T-cell (primary cell): ENCODE data around the gene CCDC90B. TPM values are rescaled to one million over a fixed set of nuclear protein-coding genes. Genes with fewer than 3 reads are reported as not detected.

Experiments
- ATAC-seq, 4 experiments: fragments of 200-7000 bp in 3 of 4; fragments of 150-1000 bp in 1 of 4; cut with Tn5 transposase; replicated peaks in 1 of 4; 1 replicate in 3 of 4; 2 replicates in 1 of 4; pipeline ENCODE4 v1.10.0; 2021; ENCODE audit warnings: moderate library complexity in 3 of 4, mild to moderate bottlenecking in 2 of 4, moderate number of reproducible peaks in 1 of 4
- CTCF ChIA-PET, 2 donors: fragments of 300-600 bp; sonication (Branson Sonifier 250); formaldehyde crosslinking; loops; one replicate each; lab custom pipeline; 2022; ENCODE audit warnings: antibody characterized with exemption in 2 of 2; lab: Charles Lee
- POLR2A ChIA-PET, 2 donors: fragments of 300-600 bp; sonication (Branson Sonifier 250); formaldehyde crosslinking; loops; one replicate each; lab custom pipeline; 2022; ENCODE audit warnings: antibody characterized with exemption in 2 of 2; lab: Charles Lee
- DNase-seq, 35 experiments: peaks; one replicate each; pipeline versions ENCODE4 v3.0.0 to v3.0.0-alpha.2; 2013 to 2023
- H3K27ac ChIP-seq: one replicate; pipeline ENCODE4 v1.5.1; 2013; ENCODE audit warnings: low read length
- H3K27me3 ChIP-seq, 2 experiments: replicated peaks in 1 of 2; 1 replicate in 1 of 2; 2 replicates in 1 of 2; pipeline versions ENCODE4 v1.6.1 to v1.7.0; 2013; ENCODE audit warnings: low read length in 1 of 2, mixed read lengths in 1 of 2; ENCODE audit not compliant: control insufficient read depth in 2 of 2, insufficient read depth in 2 of 2; ENCODE audit errors: extremely low read depth in 1 of 2
- H3K36me3 ChIP-seq, 2 donors: 1 replicate in 1 of 2; 2 replicates in 1 of 2; pipeline versions ENCODE4 v1.6.1 to v1.7.0; 2013; ENCODE audit warnings: low read length in 1 of 2; ENCODE audit not compliant: control insufficient read depth in 2 of 2, insufficient read depth in 1 of 2; ENCODE audit errors: extremely low read depth in 1 of 2
- H3K4me1 ChIP-seq, 2 experiments: 1 replicate in 1 of 2; 2 replicates in 1 of 2; pipeline versions ENCODE4 v1.6.1 to v1.7.0; 2013; ENCODE audit warnings: low read length in 2 of 2, mixed read lengths in 1 of 2; ENCODE audit not compliant: insufficient read depth in 2 of 2, control insufficient read depth in 1 of 2; ENCODE audit errors: extremely low read depth in 1 of 2
- H3K4me3 ChIP-seq, 2 donors: 1 replicate in 1 of 2; 2 replicates in 1 of 2; pipeline versions ENCODE4 v1.5.1 to v1.7.0; 2013; ENCODE audit warnings: mild to moderate bottlenecking in 2 of 2, low read length in 1 of 2, moderate library complexity in 1 of 2; ENCODE audit not compliant: control insufficient read depth in 1 of 2; ENCODE audit errors: extremely low read depth in 1 of 2
- H3K9me3 ChIP-seq: 2 replicates; pipeline ENCODE4 v1.7.0; 2013
- H3K27ac Mint-ChIP-seq, 2 donors: one replicate each; pipeline ENCODE4 v1.8.0; 2020 to 2021; ENCODE audit warnings: mild to moderate bottlenecking in 2 of 2, mixed read lengths in 2 of 2
- H3K27me3 Mint-ChIP-seq, 2 donors: one replicate each; pipeline ENCODE4 v1.8.0; 2021 to 2022; ENCODE audit warnings: mixed read lengths in 2 of 2
- H3K36me3 Mint-ChIP-seq: one replicate; pipeline ENCODE4 v1.8.0; 2021; ENCODE audit warnings: mixed read lengths
- H3K4me1 Mint-ChIP-seq, 3 donors: one replicate each; pipeline ENCODE4 v1.8.0; 2020 to 2022; ENCODE audit warnings: mixed read lengths in 3 of 3, mild to moderate bottlenecking in 1 of 3
- H3K4me3 Mint-ChIP-seq, 3 donors: one replicate each; pipeline ENCODE4 v1.8.0; 2020 to 2022; ENCODE audit warnings: mild to moderate bottlenecking in 3 of 3, mixed read lengths in 3 of 3, moderate library complexity in 3 of 3
- H3K9me3 Mint-ChIP-seq, 3 donors: one replicate each; pipeline ENCODE4 v1.8.0; 2020 to 2022; ENCODE audit warnings: mixed read lengths in 3 of 3
- WGBS: methylation state at CpG from one replicate; pipeline ENCODE4 v1.1.5; 2013; ENCODE audit warnings: missing lambda C conversion rate; ENCODE audit not compliant: insufficient coverage; 5-methylcytosine and 5-hydroxymethylcytosine counted together
- total RNA-seq, 35 experiments: library from RNA in 6 of 35; stranded (reverse) in 6 of 35; fragments of 120-200 nt in 1 of 35; gene quantifications; one replicate each; pipeline versions ENCODE4 v1.2.1 to v1.2.4 and lab custom pipeline; 2013 to 2026

CCDC90B gene, protein sequence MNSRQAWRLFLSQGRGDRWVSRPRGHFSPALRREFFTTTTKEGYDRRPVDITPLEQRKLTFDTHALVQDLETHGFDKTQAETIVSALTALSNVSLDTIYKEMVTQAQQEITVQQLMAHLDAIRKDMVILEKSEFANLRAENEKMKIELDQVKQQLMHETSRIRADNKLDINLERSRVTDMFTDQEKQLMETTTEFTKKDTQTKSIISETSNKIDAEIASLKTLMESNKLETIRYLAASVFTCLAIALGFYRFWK
- total RNA-seq (10 to 100 TPM; 24.3 to 34.4 (median 30.8) TPM), total RNA-seq (lab: John Stamatoyannopoulos, UW) (25.5 to 60.7 (median 41.4) reads per million in 29 experiments)
- total RNA-seq (2013): 44.5 TPM

DNA sequence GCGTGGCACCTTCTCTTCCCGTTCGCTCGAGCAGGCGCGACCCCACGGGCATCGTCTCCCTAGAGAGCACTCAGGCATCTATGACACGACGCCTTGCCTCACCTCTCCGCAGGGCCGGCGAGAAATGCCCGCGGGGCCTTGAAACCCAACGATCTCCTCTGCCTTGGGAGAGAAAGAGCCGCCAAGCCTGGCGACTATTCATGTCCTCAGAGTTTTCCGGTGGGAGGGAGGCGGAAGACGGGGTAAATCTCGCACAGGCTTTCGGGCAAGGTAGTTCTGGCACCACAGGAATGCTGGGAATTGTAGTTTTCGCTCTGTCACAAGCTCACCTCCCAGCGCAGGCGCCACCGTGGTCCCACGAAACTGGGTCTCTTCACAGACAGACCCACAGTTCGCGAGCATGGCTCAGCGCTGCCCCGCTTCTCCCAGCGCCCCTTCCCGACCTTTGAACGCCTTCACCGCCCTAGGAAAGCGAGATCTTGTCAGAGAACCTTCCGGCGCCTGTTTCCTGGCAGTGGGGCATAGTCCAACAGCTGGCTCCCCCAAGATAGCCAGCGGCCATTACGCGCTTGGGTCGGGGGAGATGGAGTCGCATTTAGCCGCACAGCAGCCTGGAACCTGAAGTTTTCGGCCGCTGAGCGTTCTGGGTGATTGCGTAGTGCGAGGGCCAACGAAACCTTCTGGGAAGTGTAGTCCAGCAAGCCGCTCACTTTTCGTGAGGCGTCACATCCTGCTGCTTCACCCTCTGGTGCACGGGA lies at the start of gene CCDC90B:
CCDC90B (minus strand) TSS at position 597 of the 758 bp plus-strand sequence; CDS start at position 202, 395 bp downstream.
- Mint-ChIP-seq H3K27ac (peak within 1 kb of the TSS; percentile 99 to 100), H3K4me3 (peak within 1 kb of the TSS; percentile 93 to 97 (median 95)), H3K36me3 (peaks cover 7% of the 10 kb centered on the region), H3K27me3 (peaks cover 0 to 3% of the 10 kb centered on the region in 2 donors), H3K4me1 (peaks cover 40 to 52% (median 46%) of the 10 kb centered on the region in 3 donors), H3K9me3 (peaks cover 0 to 4% (median 0%) of the 10 kb centered on the region in 3 donors)
- ATAC-seq (peak; percentile 89 to 94 (median 92)), DNase-seq (peak; percentile 88 to 97 (median 93))
- ChIA-PET POLR2A (interaction anchor here (0.7 to 1.2 kb wide), 6 partner anchors 126 to 385 kb away, joined by 3 to 15 read pairs (median 4); partner anchors contain the start of genes DDIAS (in 2 of the 2), PCF11 (in 1 of the 2) and PRCP (in 1 of the 2)), CTCF (interaction anchor here in 1 of 2 donors (0.6 to 1.4 kb wide), 7 partner anchors 32 to 419 kb away, joined by 3 to 7 read pairs (median 4); partner anchors contain the start of genes DDIAS, PCF11 and PRCP)
- Histone ChIP-seq H3K36me3 (no peaks in the 10 kb centered on the region), H3K9me3 (no peaks in the 10 kb centered on the region), H3K27ac (peak within 1 kb of the TSS; percentile 94), H3K27me3 (no peaks in the 10 kb centered on the region), H3K4me1 (peaks cover 14 to 16% of the 10 kb centered on the region in 2 experiments), H3K4me3 (peak within 1 kb of the TSS; percentile 89 to 93)
- 1% methylated on average over 54 of the region's 55 CpGs for WGBS

DNA sequence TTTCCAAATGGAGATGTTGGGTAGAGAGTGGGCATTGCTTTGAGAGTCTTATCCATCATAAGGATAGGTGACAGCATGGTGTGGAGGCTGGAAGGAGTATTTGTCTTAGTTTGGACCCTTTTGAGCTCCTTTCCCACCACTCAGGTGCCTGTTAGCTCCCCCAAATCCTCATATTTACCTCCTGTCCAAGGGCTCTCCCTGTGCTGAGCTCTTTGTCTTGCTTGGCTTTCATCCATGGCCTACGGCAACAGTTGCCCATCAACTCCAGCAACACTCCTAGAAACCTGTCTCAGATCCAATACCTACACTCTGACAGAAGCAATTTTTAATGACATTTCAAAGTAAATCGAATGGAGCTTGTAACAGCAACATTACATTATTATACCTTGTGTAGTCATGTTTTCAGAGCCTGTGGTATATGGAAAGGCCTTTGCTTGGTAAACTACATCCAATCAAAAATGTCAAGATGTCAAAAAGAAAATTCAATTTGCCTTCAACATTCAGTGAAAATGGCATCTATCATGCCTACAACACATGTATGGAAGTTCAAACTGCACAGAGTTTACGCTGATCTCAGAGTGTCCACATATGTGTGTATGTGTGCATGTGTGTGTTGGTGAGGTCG lies 49.4 kb upstream of the CCDC90B start:
- no peaks in the 10 kb centered on the region for H3K27me3 ChIP-seq
- H3K27ac ChIP-seq: no peak overlapping the region
- 94% methylated on average over 2 of the region's 4 CpGs for WGBS
- Mint-ChIP-seq H3K4me3 (no peak overlapping the region), H3K4me1 (peaks cover 0 to 3% (median 0%) of the 10 kb centered on the region in 3 donors), H3K27me3 (peaks cover 0 to 4% of the 10 kb centered on the region in 2 donors), H3K27ac (no peak overlapping the region), H3K36me3 (no peaks in the 10 kb centered on the region), H3K9me3 (peaks cover 0 to 4% (median 0%) of the 10 kb centered on the region in 3 donors)
- no peaks in the 10 kb centered on the region for H3K4me1 ChIP-seq
- no peaks in the 10 kb centered on the region for H3K9me3 ChIP-seq
- H3K4me3 ChIP-seq: no peak overlapping the region
- ATAC-seq (no peak), DNase-seq (no peak)
- H3K36me3 ChIP-seq: no peaks in the 10 kb centered on the region
- ChIA-PET CTCF (no interaction called here), POLR2A (no interaction called here)

DNA sequence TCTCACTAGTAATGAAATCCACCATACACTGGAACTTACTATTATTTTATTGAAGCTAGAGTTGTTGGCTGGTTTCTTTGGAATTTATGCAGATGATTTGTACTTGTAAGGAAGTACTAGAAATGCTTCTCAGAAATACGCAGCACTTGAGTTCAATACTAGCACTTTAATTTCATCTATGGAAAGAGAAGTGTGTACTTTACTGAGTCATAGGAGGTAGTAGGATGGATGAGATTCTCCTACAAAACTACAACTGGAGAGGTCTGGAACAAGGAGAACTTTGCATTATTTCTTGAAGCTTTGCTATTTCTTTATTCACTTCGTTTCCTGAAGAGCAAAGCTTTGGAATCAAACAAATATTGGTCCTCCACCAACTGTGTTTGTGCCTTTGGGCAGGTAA lies 44.1 kb upstream of the CCDC90B start:
- Mint-ChIP-seq H3K27me3 (peaks cover 6 to 16% of the 10 kb centered on the region in 2 donors), H3K9me3 (peaks cover 0 to 4% (median 2%) of the 10 kb centered on the region in 3 donors), H3K4me1 (no peaks in the 10 kb centered on the region), H3K27ac (no peak overlapping the region), H3K36me3 (no peaks in the 10 kb centered on the region), H3K4me3 (no peak overlapping the region)
- peaks cover 0 to 11% of the 10 kb centered on the region in 2 experiments for H3K27me3 ChIP-seq
- H3K36me3 ChIP-seq: no peaks in the 10 kb centered on the region
- H3K9me3 ChIP-seq: no peaks in the 10 kb centered on the region
- no CpG with 5 or more reads among the region's 2 CpGs for WGBS
- POLR2A ChIA-PET: no interaction called here
- no peaks in the 10 kb centered on the region for H3K4me1 ChIP-seq
- CTCF ChIA-PET: no interaction called here
- DNase-seq: no peak
- H3K4me3 ChIP-seq: no peak overlapping the region
- H3K27ac ChIP-seq: no peak overlapping the region
- no peak for ATAC-seq

DNA sequence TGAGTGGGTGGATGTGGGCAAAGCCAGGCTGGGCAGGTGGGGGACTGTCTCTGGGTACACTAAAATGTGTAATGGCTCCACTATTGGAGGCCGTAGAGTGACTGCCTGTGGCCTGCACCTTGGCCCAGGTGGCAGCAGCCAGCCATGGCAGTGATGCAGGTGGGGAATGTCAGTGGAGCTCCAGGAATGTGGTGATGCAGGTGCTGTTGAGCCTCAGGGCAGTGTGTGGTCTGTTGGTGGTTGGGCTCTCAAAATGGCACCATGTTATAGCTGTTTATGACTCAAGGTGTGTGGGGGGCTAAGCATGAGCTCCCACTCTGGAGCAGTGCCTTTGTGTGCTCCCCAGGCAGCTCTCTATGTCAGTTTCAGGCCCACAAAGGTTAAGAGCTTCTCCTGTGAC lies 40.2 kb upstream of the CCDC90B start:
- Histone ChIP-seq H3K4me1 (no peaks in the 10 kb centered on the region), H3K9me3 (no peaks in the 10 kb centered on the region), H3K36me3 (no peaks in the 10 kb centered on the region), H3K4me3 (no peak overlapping the region), H3K27me3 (peaks cover 0 to 11% of the 10 kb centered on the region in 2 experiments), H3K27ac (no peak overlapping the region)
- DNase-seq (no peak), ATAC-seq (no peak)
- Mint-ChIP-seq H3K36me3 (no peaks in the 10 kb centered on the region), H3K4me3 (no peak overlapping the region), H3K27ac (no peak overlapping the region), H3K27me3 (peaks cover 25 to 40% of the 10 kb centered on the region in 2 donors), H3K9me3 (peaks cover 0 to 4% (median 2%) of the 10 kb centered on the region in 3 donors), H3K4me1 (no peaks in the 10 kb centered on the region)
- WGBS: 78% methylated on average over 1 of the region's 1 CpG
- ChIA-PET POLR2A (no interaction called here), CTCF (no interaction called here)

DNA sequence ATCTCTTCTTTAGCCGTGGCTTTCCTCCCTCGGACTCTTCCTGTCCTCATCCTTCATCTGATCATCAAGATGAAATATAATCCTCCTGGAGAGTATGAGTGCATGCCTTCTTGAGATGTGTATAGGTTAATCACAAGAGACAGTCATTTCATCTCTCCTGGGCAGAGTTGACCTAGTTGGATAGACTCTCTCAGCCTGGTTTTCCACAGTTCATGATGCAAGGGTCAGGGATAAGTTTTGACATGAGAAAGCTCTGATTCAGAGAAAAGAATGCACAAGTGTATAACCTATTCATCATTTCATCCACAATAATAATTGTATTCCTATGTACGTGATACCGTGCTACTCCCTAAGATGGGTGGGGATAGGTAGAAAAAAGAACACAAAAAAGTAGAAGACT lies 33.2 kb upstream of the CCDC90B start:
- ATAC-seq (no peak), DNase-seq (no peak)
- Mint-ChIP-seq H3K36me3 (no peaks in the 10 kb centered on the region), H3K4me1 (no peaks in the 10 kb centered on the region), H3K27ac (no peak overlapping the region), H3K4me3 (no peak overlapping the region), H3K9me3 (no peaks in the 10 kb centered on the region), H3K27me3 (peaks cover 14 to 27% of the 10 kb centered on the region in 2 donors)
- ChIA-PET POLR2A (no interaction called here), CTCF (no interaction called here)
- Histone ChIP-seq H3K27ac (no peak overlapping the region), H3K36me3 (no peaks in the 10 kb centered on the region), H3K4me3 (no peak overlapping the region), H3K27me3 (no peaks in the 10 kb centered on the region), H3K4me1 (no peaks in the 10 kb centered on the region), H3K9me3 (no peaks in the 10 kb centered on the region)
- WGBS: no CpG with 5 or more reads among the region's 4 CpGs

DNA sequence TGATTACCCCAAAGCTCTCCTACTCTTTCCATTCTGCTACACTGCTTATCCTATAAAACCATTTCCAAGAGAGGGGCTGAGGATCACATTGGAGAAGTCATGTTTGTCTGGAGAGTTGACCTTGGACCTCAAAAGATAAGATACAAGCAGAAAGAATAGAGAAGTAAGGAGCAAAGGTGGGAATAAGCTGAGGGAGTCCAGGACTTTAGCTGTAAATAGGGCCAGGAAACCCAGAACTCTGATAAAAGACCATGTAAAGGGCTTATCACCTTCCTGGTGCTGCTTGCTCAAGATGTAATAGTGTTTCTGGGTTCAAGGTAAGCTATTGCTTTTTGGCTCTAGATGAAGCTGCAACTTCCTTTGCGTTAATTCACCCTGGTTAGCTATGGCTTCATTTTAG lies 32.8 kb upstream of the CCDC90B start:
- Histone ChIP-seq H3K27me3 (no peaks in the 10 kb centered on the region), H3K4me3 (no peak overlapping the region), H3K36me3 (no peaks in the 10 kb centered on the region), H3K4me1 (no peaks in the 10 kb centered on the region), H3K9me3 (no peaks in the 10 kb centered on the region), H3K27ac (no peak overlapping the region)
- Mint-ChIP-seq H3K9me3 (no peaks in the 10 kb centered on the region), H3K27me3 (peaks cover 11 to 24% of the 10 kb centered on the region in 2 donors), H3K36me3 (no peaks in the 10 kb centered on the region), H3K4me3 (no peak overlapping the region), H3K4me1 (no peaks in the 10 kb centered on the region), H3K27ac (no peak overlapping the region)
- WGBS: no CpG with 5 or more reads among the region's 1 CpG
- no peak for ATAC-seq
- no peak for DNase-seq
- POLR2A ChIA-PET: no interaction called here
- CTCF ChIA-PET: no interaction called here
